Panc1 (cell line): ENCODE measurements around the gene OTOF.

Experiments used
- POLR2AphosphoS5 ChIP-seq: IDR thresholded peaks from 2 replicates; pipeline ENCODE4 v1.6.1; 2012; ENCODE audit warnings: mild to moderate bottlenecking, low read depth, low read length, moderate library complexity
- REST ChIP-seq, 2 experiments: IDR thresholded peaks; 2 replicates each; pipeline ENCODE4 v1.6.1; 2011 to 2012; ENCODE audit warnings: low read depth in 2 of 2, control low read depth in 1 of 2, low read length in 1 of 2, mild to moderate bottlenecking in 1 of 2, moderate library complexity in 1 of 2; ENCODE audit not compliant: insufficient read depth in 1 of 2
- SIN3A ChIP-seq: IDR thresholded peaks from 2 replicates; pipeline ENCODE4 v1.6.1; 2012; ENCODE audit warnings: low read depth, mild to moderate bottlenecking, low read length, moderate library complexity, borderline replicate concordance; ENCODE audit not compliant: insufficient read depth
- TCF7L2 ChIP-seq: IDR thresholded peaks from 2 replicates; pipeline ENCODE4 v1.6.1; 2011; ENCODE audit warnings: mild to moderate bottlenecking, low read depth, low read length, inconsistent platforms
- TF ChIP-seq, protein P1 (sequence below): fragments of 450-650 bp; IDR thresholded peaks from 2 replicates; pipeline ENCODE4 v1.5.1; 2017; ENCODE audit warnings: mild to moderate bottlenecking

GRCh38 chr2:26495705-26496297, 17.9 kb upstream of the OTOF start:
- TF ChIP-seq, protein P1, sequence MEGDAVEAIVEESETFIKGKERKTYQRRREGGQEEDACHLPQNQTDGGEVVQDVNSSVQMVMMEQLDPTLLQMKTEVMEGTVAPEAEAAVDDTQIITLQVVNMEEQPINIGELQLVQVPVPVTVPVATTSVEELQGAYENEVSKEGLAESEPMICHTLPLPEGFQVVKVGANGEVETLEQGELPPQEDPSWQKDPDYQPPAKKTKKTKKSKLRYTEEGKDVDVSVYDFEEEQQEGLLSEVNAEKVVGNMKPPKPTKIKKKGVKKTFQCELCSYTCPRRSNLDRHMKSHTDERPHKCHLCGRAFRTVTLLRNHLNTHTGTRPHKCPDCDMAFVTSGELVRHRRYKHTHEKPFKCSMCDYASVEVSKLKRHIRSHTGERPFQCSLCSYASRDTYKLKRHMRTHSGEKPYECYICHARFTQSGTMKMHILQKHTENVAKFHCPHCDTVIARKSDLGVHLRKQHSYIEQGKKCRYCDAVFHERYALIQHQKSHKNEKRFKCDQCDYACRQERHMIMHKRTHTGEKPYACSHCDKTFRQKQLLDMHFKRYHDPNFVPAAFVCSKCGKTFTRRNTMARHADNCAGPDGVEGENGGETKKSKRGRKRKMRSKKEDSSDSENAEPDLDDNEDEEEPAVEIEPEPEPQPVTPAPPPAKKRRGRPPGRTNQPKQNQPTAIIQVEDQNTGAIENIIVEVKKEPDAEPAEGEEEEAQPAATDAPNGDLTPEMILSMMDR, result no peak
- TF ChIP-seq POLR2AphosphoS5, result no peak
- no peak for TF ChIP-seq REST (IDR thresholded peaks at IDR 0.05; ENCODE audit: insufficient read depth in 1 of 2, low read depth in 2 of 2, low read length in 1 of 2)
- TF ChIP-seq SIN3A, result no peak
- no peak for TF ChIP-seq TCF7L2
